Endodermal cell (in vitro differentiated cells): Measurements from ENCODE around the gene HOXD3. TPM values are rescaled to one million over a fixed set of nuclear protein-coding genes. Genes with fewer than 3 reads are reported as not detected.

Experiments
- DNase-seq: peaks from one replicate; pipeline ENCODE4 v3.0.0-alpha.2; 2017
- H3K27ac ChIP-seq: 2 replicates; pipeline ENCODE4 v1.5.1; 2013; ENCODE audit warnings: mild to moderate bottlenecking, low read depth, low read length, moderate library complexity
- H3K27me3 ChIP-seq: 2 replicates; pipeline ENCODE4 v1.6.1; 2013; ENCODE audit warnings: mild to moderate bottlenecking, low read length, moderate library complexity; ENCODE audit not compliant: insufficient read depth, control insufficient read depth, poor library complexity, severe bottlenecking
- H3K36me3 ChIP-seq: 2 replicates; pipeline ENCODE4 v1.7.0; 2013; ENCODE audit warnings: mild to moderate bottlenecking, low read length, moderate library complexity; ENCODE audit not compliant: control insufficient read depth, insufficient read depth
- H3K4me1 ChIP-seq: one replicate; pipeline ENCODE4 v1.7.0; 2013; ENCODE audit warnings: low read length; ENCODE audit not compliant: control insufficient read depth, insufficient read depth
- H3K4me3 ChIP-seq: 2 replicates; pipeline ENCODE4 v1.5.1; 2013; ENCODE audit warnings: mild to moderate bottlenecking, low read length, moderate library complexity
- H3K9ac ChIP-seq: 2 replicates; pipeline ENCODE4 v1.6.1; 2013; ENCODE audit warnings: mild to moderate bottlenecking, low read length, moderate library complexity; ENCODE audit not compliant: poor library complexity, severe bottlenecking; ENCODE audit errors: extremely low read depth
- H3K9me3 ChIP-seq: 2 replicates; pipeline ENCODE4 v1.6.1; 2013; ENCODE audit warnings: mild to moderate bottlenecking, low read length, moderate library complexity; ENCODE audit not compliant: control insufficient read depth
- H3K27ac Mint-ChIP-seq: 2 replicates; pipeline ENCODE4 v1.8.0; 2020; ENCODE audit warnings: mixed read lengths
- H3K27me3 Mint-ChIP-seq: 2 replicates; pipeline ENCODE4 v1.8.0; 2021; ENCODE audit warnings: mild to moderate bottlenecking, mixed read lengths; ENCODE audit not compliant: insufficient read depth
- H3K36me3 Mint-ChIP-seq: 2 replicates; pipeline ENCODE4 v1.8.0; 2020; ENCODE audit warnings: low read depth, mixed read lengths
- H3K4me1 Mint-ChIP-seq: 2 replicates; pipeline ENCODE4 v1.8.0; 2020; ENCODE audit warnings: mixed read lengths
- H3K4me3 Mint-ChIP-seq: 2 replicates; pipeline ENCODE4 v1.8.0; 2020; ENCODE audit warnings: mild to moderate bottlenecking, moderate library complexity, mixed read lengths
- H3K9me3 Mint-ChIP-seq: 2 replicates; pipeline ENCODE4 v1.8.0; 2020; ENCODE audit warnings: mild to moderate bottlenecking, mixed read lengths
- CTCF ChIP-seq: fragments of 200-600 bp; sonication (generic); conservative IDR thresholded peaks from 2 replicates; pipeline ENCODE4 v1.5.0; 2021; ENCODE audit warnings: antibody characterized with exemption, mild to moderate bottlenecking
- WGBS, 2 experiments: methylation state at CpG; one replicate each; pipeline versions ENCODE4 v1.1.5 to v1.1.7; 2013; ENCODE audit warnings: missing lambda C conversion rate in 2 of 2, mixed read lengths in 1 of 2; ENCODE audit not compliant: insufficient coverage in 1 of 2, insufficient read length in 1 of 2; 5-methylcytosine and 5-hydroxymethylcytosine counted together
- total RNA-seq, 2 donors: library from RNA; stranded (reverse); fragmentation: NEBNext Ultra II Directional in 1 of 2; extraction: Animal tissue kit (Norgen Biotek cat#: 25700) in 1 of 2; gene quantifications; 2 replicates in 1 of 2; 3 replicates in 1 of 2; pipeline ENCODE4 v1.2.1, GENCODE V29; 2021

HOXD3 gene
- total RNA-seq, 2 donors from 2014 or later, result not detected

GRCh38 chr2:176117823-176118371 is 39.2 kb upstream of the HOXD3 start:
- Mint-ChIP-seq H3K9me3 (peaks cover 13% of the 10 kb centered on the region), H3K27me3 (peaks cover 100% of the 10 kb centered on the region), H3K4me3 (no peak overlapping the region), H3K27ac (no peak overlapping the region), H3K36me3 (no peaks in the 10 kb centered on the region), H3K4me1 (no peaks in the 10 kb centered on the region)
- Histone ChIP-seq H3K27ac (no peak overlapping the region), H3K9me3 (peaks cover 10% of the 10 kb centered on the region), H3K4me3 (no peak overlapping the region), H3K36me3 (no peaks in the 10 kb centered on the region), H3K27me3 (peaks cover 100% of the 10 kb centered on the region), H3K4me1 (no peaks in the 10 kb centered on the region), H3K9ac (no peak overlapping the region)
- WGBS, 2 experiments, result 49 to 60% methylated on average over 3 to 11 of the region's 11 CpGs
- no peak for TF ChIP-seq CTCF
- DNase-seq, result peak; percentile 24

DNA sequence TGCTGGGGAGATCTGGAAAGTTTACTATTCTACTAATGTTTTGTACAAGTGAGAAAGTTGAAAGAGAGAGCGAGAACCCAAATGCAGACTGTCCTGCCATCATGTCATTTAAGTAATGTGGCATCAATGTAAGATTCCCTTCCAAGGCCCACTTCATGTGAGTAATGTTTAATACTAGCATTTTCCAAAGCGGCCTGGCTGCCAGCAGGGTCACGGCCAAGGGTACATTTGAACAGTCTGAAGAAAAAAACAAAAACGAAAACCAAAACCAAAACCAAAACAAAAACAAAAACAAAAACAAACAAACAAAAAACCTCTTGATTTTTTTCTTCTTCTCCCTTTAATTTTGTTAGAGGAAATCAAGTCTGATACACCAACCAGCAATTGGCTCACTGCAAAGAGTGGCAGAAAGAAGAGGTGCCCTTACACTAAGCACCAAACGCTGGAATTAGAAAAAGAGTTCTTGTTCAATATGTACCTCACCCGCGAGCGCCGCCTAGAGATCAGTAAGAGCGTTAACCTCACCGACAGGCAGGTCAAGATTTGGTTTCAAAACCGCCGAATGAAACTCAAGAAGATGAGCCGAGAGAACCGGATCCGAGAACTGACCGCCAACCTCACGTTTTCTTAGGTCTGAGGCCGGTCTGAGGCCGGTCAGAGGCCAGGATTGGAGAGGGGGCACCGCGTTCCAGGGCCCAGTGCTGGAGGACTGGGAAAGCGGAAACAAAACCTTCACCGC is 38.3 kb upstream of the HOXD3 start:
- Mint-ChIP-seq H3K4me3 (no peak overlapping the region), H3K36me3 (no peaks in the 10 kb centered on the region), H3K4me1 (no peaks in the 10 kb centered on the region), H3K27me3 (peaks cover 99% of the 10 kb centered on the region), H3K9me3 (peaks cover 13% of the 10 kb centered on the region), H3K27ac (no peak overlapping the region)
- no peak overlapping the region for H3K4me3 ChIP-seq
- peak; percentile 78 for TF ChIP-seq CTCF
- no peaks in the 10 kb centered on the region for H3K36me3 ChIP-seq
- H3K4me1 ChIP-seq, result no peaks in the 10 kb centered on the region
- DNase-seq, result peak; percentile 85
- 7 to 16% methylated on average over 17 to 24 of the region's 24 CpGs for WGBS, 2 experiments
- peaks cover 10% of the 10 kb centered on the region for H3K9me3 ChIP-seq
- peaks cover 100% of the 10 kb centered on the region for H3K27me3 ChIP-seq
- H3K27ac ChIP-seq, result no peak overlapping the region
- no peak overlapping the region for H3K9ac ChIP-seq

GRCh38 chr2:176120364-176121189 is 36.5 kb upstream of the HOXD3 start:
- H3K4me3 ChIP-seq, result no peak overlapping the region
- no peak overlapping the region for H3K27ac ChIP-seq
- no peaks in the 10 kb centered on the region for H3K36me3 ChIP-seq

More at GRCh38 chr2:176120364-176121189, 36.5 kb upstream of the HOXD3 start:
- peaks cover 99% of the 10 kb centered on the region for H3K27me3 Mint-ChIP-seq
- 18 to 24% methylated on average over 6 to 13 of the region's 13 CpGs for WGBS, 2 experiments
- no peaks in the 10 kb centered on the region for H3K4me1 Mint-ChIP-seq
- peaks cover 13% of the 10 kb centered on the region for H3K9me3 Mint-ChIP-seq
- DNase-seq, result peak; percentile 48
- H3K27me3 ChIP-seq, result peaks cover 100% of the 10 kb centered on the region
- no peak overlapping the region for H3K4me3 Mint-ChIP-seq
- peak; percentile 27 for TF ChIP-seq CTCF
- no peak overlapping the region for H3K27ac Mint-ChIP-seq
- H3K9me3 ChIP-seq, result peaks cover 10% of the 10 kb centered on the region
- no peak overlapping the region for H3K9ac ChIP-seq
- H3K36me3 Mint-ChIP-seq, result no peaks in the 10 kb centered on the region
- H3K4me1 ChIP-seq, result no peaks in the 10 kb centered on the region
